Stimulated activated CD4-positive, alpha-beta T cell treated with anti-CD3 and anti-CD28 coated beads, Interleukin-1b, Interleukin-23, amount 100 ng/mL, for 24 hours (primary cell): ENCODE results near the gene TYW5.

ENCODE experiments used
- DNase-seq, 4 experiments: peaks; one replicate each; pipeline ENCODE4 v3.0.0-alpha.2; 2020; ENCODE audit warnings: low read depth in 4 of 4, low spot score in 1 of 4

The TYW5 gene

GRCh38 chr2:199975273-199975895, 20.1 kb upstream of the TYW5 start:
- DNase-seq = no peak

- DNase-seq = no peak
Observed at GRCh38 chr2:199973703-199974102, 18.4 kb upstream of the TYW5 start.

GRCh38 chr2:199972088-199972626, 16.9 kb upstream of the TYW5 start:
- no peak for DNase-seq

- no peak for DNase-seq
Observed at GRCh38 chr2:199968126-199968525, 12.8 kb upstream of the TYW5 start.

GRCh38 chr2:199966976-199967375, 11.7 kb upstream of the TYW5 start:
- no peak for DNase-seq

- no peak for DNase-seq
Observed at GRCh38 chr2:199966405-199966804, 11.1 kb upstream of the TYW5 start.

- DNase-seq = no peak
Observed at GRCh38 chr2:199962203-199962602, 6.9 kb upstream of the TYW5 start.

- DNase-seq = no peak
Observed at GRCh38 chr2:199958014-199958413, 2.7 kb upstream of the TYW5 start.

GRCh38 chr2:199956062-199956380, 730 bp upstream of the TYW5 start:
- no peak for DNase-seq

GRCh38 chr2:199955007-199955338, 318 bp downstream of the TYW5 start:
- DNase-seq = no peak

GRCh38 chr2:199951023-199951422, 4.3 kb downstream of the TYW5 start:
- no peak for DNase-seq

GRCh38 chr2:199950396-199950795, 4.9 kb downstream of the TYW5 start:
- no peak for DNase-seq

GRCh38 chr2:199946836-199947235, 8.5 kb downstream of the TYW5 start:
- DNase-seq = no peak

GRCh38 chr2:199946196-199946595, 9.1 kb downstream of the TYW5 start:
- no peak for DNase-seq

- DNase-seq = no peak
Observed at GRCh38 chr2:199943373-199943772, 11.9 kb downstream of the TYW5 start.

- DNase-seq = no peak
Observed at GRCh38 chr2:199940373-199940772, 14.9 kb downstream of the TYW5 start.

- no peak for DNase-seq
Observed at GRCh38 chr2:199936554-199936953, 18.7 kb downstream of the TYW5 start.

- DNase-seq = no peak
Observed at GRCh38 chr2:199933466-199933865, 21.8 kb downstream of the TYW5 start.

GRCh38 chr2:199932312-199932855, 22.9 kb downstream of the TYW5 start:
- no peak for DNase-seq

- DNase-seq = no peak
Observed at GRCh38 chr2:199929262-199929661, 26.0 kb downstream of the TYW5 start.

GRCh38 chr2:199928626-199929025, 26.7 kb downstream of the TYW5 start:
- DNase-seq = no peak

- no peak for DNase-seq
Observed at GRCh38 chr2:199928226-199928625, 27.1 kb downstream of the TYW5 start.

GRCh38 chr2:199926806-199927205, 28.5 kb downstream of the TYW5 start:
- DNase-seq = no peak
